WERI-Rb-1 (cell line): ENCODE data around the gene GDI1.
"Not testable (repeated sequence)": the region's sequence is repeated elsewhere in the genome, so short reads cannot be mapped to it uniquely, and the experiment has no call there.

Source experiments
- DNase-seq: peaks from one replicate; pipeline ENCODE4 v3.0.0-alpha.2; 2020
- H3K27ac ChIP-seq: fragments of 250-450 bp; sonication (Bioruptor Pico); 2 replicates; pipeline ENCODE4 v1.5.1; 2020; ENCODE audit warnings: mild to moderate bottlenecking, moderate library complexity
- H3K27me3 ChIP-seq: fragments of 250-450 bp; sonication (Bioruptor Pico); 2 replicates; pipeline ENCODE4 v1.5.1; 2021; ENCODE audit warnings: mild to moderate bottlenecking, low read depth, moderate library complexity; ENCODE audit not compliant: insufficient read depth, severe bottlenecking
- H3K36me3 ChIP-seq: fragments of 250-450 bp; sonication (Bioruptor Pico); 2 replicates; pipeline ENCODE4 v1.5.1; 2020; ENCODE audit warnings: mild to moderate bottlenecking, moderate library complexity
- H3K4me3 ChIP-seq: 2 replicates; pipeline ENCODE4 v1.5.1; 2011; ENCODE audit warnings: low read depth, mild to moderate bottlenecking, control low read depth, low read length
- H3K9me3 ChIP-seq: fragments of 250-450 bp; sonication (Bioruptor Pico); 2 replicates; pipeline ENCODE4 v1.5.1; 2021; ENCODE audit warnings: mild to moderate bottlenecking, moderate library complexity; ENCODE audit not compliant: severe bottlenecking
- CTCF ChIP-seq: IDR thresholded peaks from 2 replicates; pipeline ENCODE4 v1.5.1; 2011; ENCODE audit warnings: low read depth, mild to moderate bottlenecking, control low read depth, inconsistent platforms, low read length

GDI1 gene

GRCh38 chrX:154436983-154437752, at the start of gene GDI1:
TSS of gene GDI1 (plus strand) at chrX:154437154. CDS start at chrX:154437255, 101 bp downstream.
- no peak for TF ChIP-seq CTCF
- peak within 1 kb of the TSS; percentile 57 for H3K4me3 ChIP-seq
- H3K9me3 ChIP-seq = no peaks in the 10 kb centered on the region
- peaks cover 7% of the 10 kb centered on the region for H3K27me3 ChIP-seq
- DNase-seq = peak; percentile 71
- peak within 1 kb of the TSS; percentile 99 for H3K27ac ChIP-seq
- peaks cover 79% of the 10 kb centered on the region for H3K36me3 ChIP-seq

DNA sequence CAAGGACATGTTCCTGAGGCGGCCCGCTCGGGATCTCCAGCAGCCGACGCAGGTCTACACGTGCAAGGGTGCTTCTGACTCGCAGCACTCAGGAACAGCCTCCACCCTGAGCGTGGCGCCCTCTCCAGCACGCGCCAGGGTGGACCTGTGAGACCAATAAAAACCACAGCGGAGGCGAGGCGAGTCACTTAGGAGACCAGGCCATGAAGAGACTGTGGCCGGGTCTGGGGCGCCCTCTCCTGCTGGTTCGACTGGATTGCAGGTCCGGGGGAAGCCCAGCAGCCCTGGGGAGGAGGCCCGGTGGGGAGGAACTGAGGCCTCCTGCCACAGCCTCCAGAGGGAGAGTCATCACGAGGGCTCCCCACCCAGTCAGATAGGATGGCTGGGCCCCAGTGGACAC, 48.9 kb upstream of the GDI1 start:
- H3K9me3 ChIP-seq, H3K36me3 ChIP-seq, DNase-seq, H3K4me3 ChIP-seq, H3K27me3 ChIP-seq, H3K27ac ChIP-seq: not testable (repeated sequence)

- H3K36me3 ChIP-seq, DNase-seq, H3K4me3 ChIP-seq, H3K27ac ChIP-seq, H3K27me3 ChIP-seq, H3K9me3 ChIP-seq: not testable (repeated sequence)
These were observed 48.3 kb upstream of the GDI1 start for GRCh38 chrX:154388649-154389048.

DNA sequence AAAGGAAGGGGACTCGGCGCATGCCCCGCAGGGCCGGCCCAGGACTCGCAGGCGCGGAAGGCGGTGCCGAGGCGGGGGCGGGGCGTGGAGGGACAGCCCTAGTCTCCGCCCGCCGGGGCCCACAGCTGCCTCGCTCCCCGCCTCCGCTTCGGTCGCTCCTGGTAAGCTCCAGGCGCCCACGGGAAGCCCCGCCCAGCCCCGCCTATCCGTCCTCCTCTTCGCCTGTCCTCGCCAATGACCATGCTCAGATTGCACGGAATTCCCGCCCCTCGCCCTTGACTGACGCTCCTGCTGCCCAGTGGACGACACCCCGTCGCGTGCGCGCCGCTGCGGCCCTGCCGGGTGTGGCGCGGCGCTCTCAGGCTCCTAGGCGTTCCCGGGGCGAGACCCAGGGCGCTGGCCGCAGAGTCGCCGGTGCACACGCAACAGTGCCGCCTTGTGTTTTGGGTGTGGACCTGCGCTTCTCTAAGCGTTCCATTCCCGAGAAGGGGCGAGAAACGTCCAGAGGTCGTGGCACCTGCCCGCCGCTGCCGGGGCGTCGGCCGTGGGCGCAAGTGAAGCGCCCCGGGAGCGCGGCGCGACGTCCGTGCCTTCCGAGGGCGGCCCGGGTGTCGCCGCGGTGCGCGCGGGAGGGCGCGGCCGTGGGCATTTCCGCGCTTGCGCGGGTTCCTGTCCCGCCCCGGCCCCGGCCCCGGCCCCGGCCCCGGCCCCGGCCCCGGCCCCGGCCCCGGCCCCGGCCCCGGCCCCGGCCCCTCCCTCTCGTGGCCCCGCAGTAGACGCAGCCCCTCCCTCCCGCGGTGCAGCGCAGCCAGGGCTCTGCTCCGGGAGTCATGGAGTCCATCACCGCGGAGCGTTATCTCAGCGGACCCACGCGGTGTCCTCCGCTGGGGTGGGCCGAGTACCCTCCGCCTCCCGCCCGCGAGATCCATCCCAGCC, 46.9 kb upstream of the GDI1 start:
- H3K27ac ChIP-seq, H3K36me3 ChIP-seq, H3K4me3 ChIP-seq, H3K27me3 ChIP-seq, H3K9me3 ChIP-seq, DNase-seq: not testable (repeated sequence)

- Histone ChIP-seq H3K4me3 (peak overlapping the region; percentile 66; the same call in 1 of the 2 replicates), H3K36me3 (peaks cover 32% of the 10 kb centered on the region), H3K27ac (peak overlapping the region; percentile 99)
- H3K27me3 ChIP-seq, H3K9me3 ChIP-seq: not testable (repeated sequence)
- peak; percentile 71 for DNase-seq
These were observed 40.6 kb upstream of the GDI1 start for GRCh38 chrX:154396363-154396762.

DNA sequence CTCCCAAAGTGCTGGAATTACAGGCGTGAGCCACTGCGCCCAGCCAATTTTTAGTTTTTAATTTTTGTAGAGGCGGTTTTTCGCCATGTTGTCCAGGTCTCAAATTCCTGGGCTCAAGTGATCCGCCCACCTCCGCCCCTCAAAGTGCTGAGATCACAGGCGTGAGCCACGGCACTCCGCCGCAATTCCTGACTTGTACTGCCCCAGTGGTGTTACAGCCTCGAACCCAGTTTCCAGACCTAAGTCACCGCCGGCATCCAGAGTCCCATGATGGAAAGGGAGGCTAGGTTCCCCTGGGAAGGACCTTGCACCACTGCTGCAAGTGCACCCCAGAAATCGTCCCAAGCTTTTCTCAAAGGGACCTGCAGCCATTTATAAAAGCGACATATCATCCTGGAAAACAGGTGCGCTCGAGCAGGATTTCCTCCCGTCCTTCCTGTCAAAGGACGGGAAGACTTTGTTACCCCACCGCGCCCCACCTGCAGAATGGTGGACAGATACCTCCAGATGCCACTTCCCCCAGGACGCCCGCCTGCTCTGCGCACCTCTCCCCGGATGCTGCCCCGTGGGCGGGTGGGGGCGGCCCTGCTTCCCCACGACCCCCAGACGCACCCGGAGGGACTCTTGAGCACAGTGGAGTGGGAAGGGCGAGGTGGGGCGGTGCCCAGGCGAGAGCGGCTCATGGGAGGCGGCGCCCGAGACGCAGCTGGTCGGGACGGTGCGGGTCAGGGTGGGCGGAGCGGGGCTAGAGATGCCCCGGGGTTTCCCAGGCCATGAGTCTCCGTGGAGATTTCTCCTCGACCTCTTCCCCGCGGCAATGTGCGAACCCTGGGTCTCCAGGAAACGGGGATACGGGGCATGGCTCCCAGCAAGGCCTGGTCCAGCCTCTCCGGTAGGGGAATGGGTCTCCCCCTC, 39.7 kb upstream of the GDI1 start:
- Histone ChIP-seq H3K27me3 (no peaks in the 10 kb centered on the region), H3K36me3 (peaks cover 40% of the 10 kb centered on the region), H3K9me3 (no peaks in the 10 kb centered on the region), H3K27ac (peak overlapping the region; percentile 99), H3K4me3 (peak overlapping the region; percentile 66)
- no peak for TF ChIP-seq CTCF
- peak; percentile 91 for DNase-seq

DNA sequence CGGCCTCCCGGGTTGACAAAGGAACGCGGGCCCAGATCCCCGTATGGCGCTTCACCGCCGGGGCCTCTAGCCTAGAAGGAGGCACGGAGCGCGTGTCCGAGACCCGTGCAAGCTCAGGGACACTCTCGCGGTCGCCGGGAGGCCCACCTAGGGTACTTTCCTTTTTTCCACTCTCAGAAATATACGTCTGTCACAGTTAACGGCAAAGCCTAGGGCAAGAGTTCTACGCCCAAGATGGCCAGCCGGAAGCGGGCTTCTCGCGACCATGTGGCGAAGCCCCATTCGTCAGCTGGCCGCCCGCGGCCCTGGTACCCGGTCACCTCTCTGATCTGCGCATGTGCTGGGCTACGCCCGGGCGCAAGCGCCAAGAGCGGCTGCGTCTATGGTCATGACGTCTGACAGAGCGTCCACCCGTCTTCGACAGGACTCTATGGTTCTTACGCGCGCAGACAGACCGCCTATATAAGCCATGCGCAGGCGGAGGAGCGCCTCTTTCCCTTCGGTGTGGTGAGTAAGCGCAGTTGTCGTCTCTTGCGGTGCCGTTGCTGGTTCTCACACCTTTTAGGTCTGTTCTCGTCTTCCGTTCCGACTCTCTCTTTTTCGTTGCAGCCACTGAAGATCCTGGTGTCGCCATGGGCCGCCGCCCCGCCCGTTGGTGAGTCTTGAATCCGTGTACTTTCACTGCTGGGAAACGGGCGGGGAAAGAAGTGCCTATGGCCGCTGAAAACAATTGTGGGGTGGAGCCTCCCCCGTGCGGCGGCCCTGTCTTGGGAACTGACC, 38.9 kb upstream of the GDI1 start, which contains the start of gene RPL10:
RPL10 (plus strand) TSS at position 490 of the 780 bp plus-strand sequence; CDS start at position 633, 143 bp downstream.
- Histone ChIP-seq H3K4me3 (peak within 1 kb of the TSS; percentile 66), H3K27me3 (peaks cover 3% of the 10 kb centered on the region), H3K27ac (peak within 1 kb of the TSS; percentile 99), H3K9me3 (no peaks in the 10 kb centered on the region), H3K36me3 (peaks cover 49% of the 10 kb centered on the region)
- peak; percentile 99 for DNase-seq
- no peak for TF ChIP-seq CTCF
